Muscle of leg (tissue), 11 donors: Measurements from ENCODE around the gene ZNF182. TPM values are rescaled to one million over a fixed set of nuclear protein-coding genes. Genes with fewer than 3 reads are reported as not detected.
A peak's percentile ranks its signal among the peaks of the same experiment; 100 is the strongest.
"Not testable (repeated sequence)": the region's sequence is repeated elsewhere in the genome, so short reads cannot be mapped to it uniquely, and the experiment has no call there.

Experiments
- DNase-seq: peaks from one replicate; pipeline ENCODE4 v3.0.0; 2013
- H3K27ac ChIP-seq: one replicate; pipeline ENCODE4 v1.5.1; 2013; ENCODE audit warnings: mild to moderate bottlenecking, low read length, control low read depth
- H3K27me3 ChIP-seq: one replicate; pipeline ENCODE4 v1.6.1; 2013; ENCODE audit warnings: low read length; ENCODE audit not compliant: control insufficient read depth, insufficient read depth
- H3K36me3 ChIP-seq: one replicate; pipeline ENCODE4 v1.6.1; 2013; ENCODE audit warnings: low read length; ENCODE audit not compliant: control insufficient read depth, insufficient read depth
- H3K4me1 ChIP-seq: one replicate; pipeline ENCODE4 v1.6.1; 2013; ENCODE audit warnings: low read length; ENCODE audit not compliant: control insufficient read depth, insufficient read depth
- H3K4me3 ChIP-seq: one replicate; pipeline ENCODE4 v1.5.1; 2013; ENCODE audit warnings: low read length, control low read depth
- H3K9me3 ChIP-seq: replicated peaks from 2 replicates; pipeline ENCODE4 v1.6.1; 2013; ENCODE audit warnings: low read depth, low read length; ENCODE audit not compliant: control insufficient read depth
- WGBS: methylation state at CpG from one replicate; pipeline ENCODE4 v1.1.5; 2013; ENCODE audit warnings: missing lambda C conversion rate; ENCODE audit not compliant: insufficient coverage; 5-methylcytosine and 5-hydroxymethylcytosine counted together
- polyA plus RNA-seq, 8 donors: library from polyadenylated mRNA; unstranded; fragments of 120-200 nt; gene quantifications; one replicate each; pipeline versions ENCODE4 v1.2.1 to v1.2.3, GENCODE V29; 2013; ENCODE audit warnings: inconsistent platforms in 1 of 8, low replicate concordance in 1 of 8; ENCODE audit not compliant: insufficient read length in 8 of 8, insufficient read depth in 1 of 8
- total RNA-seq: library from RNA; stranded (reverse); fragments of 120-200 nt; gene quantifications from one replicate; pipeline ENCODE4 v1.2.4, GENCODE V29; 2013

The ZNF182 gene
- total and polyA plus RNA-seq, 9 donors = 4.1 to 6.8 (median 4.9) TPM

- Histone ChIP-seq H3K4me3 (peak overlapping the region; percentile 80), H3K27ac (no peak overlapping the region), H3K36me3 (no peaks in the 10 kb centered on the region), H3K4me1 (no peaks in the 10 kb centered on the region), H3K27me3 (no peaks in the 10 kb centered on the region), H3K9me3 (no peaks in the 10 kb centered on the region)
- DNase-seq = no peak
- WGBS = no CpG with 5 or more reads among the region's 7 CpGs
Measured at GRCh38 chrX:48002929-48003328, 860 bp downstream of the ZNF182 start.

- Histone ChIP-seq H3K27me3 (no peaks in the 10 kb centered on the region), H3K4me1 (no peaks in the 10 kb centered on the region), H3K27ac (no peak overlapping the region), H3K9me3 (no peaks in the 10 kb centered on the region), H3K4me3 (no peak overlapping the region), H3K36me3 (no peaks in the 10 kb centered on the region)
- WGBS = no CpG with 5 or more reads among the region's 3 CpGs
- DNase-seq = no peak
Measured at GRCh38 chrX:48002319-48002718, 1.5 kb downstream of the ZNF182 start.

GRCh38 chrX:48001260-48001659, 2.5 kb downstream of the ZNF182 start:
- Histone ChIP-seq H3K36me3 (peaks cover 4% of the 10 kb centered on the region), H3K27ac (no peak overlapping the region), H3K9me3 (no peaks in the 10 kb centered on the region), H3K4me3 (no peak overlapping the region), H3K27me3 (no peaks in the 10 kb centered on the region), H3K4me1 (no peaks in the 10 kb centered on the region)
- no peak for DNase-seq
- WGBS = 60% methylated on average over 1 of the region's 3 CpGs

- Histone ChIP-seq H3K4me1 (no peaks in the 10 kb centered on the region), H3K36me3 (peaks cover 8% of the 10 kb centered on the region), H3K27ac (no peak overlapping the region), H3K4me3 (no peak overlapping the region), H3K27me3 (no peaks in the 10 kb centered on the region), H3K9me3 (peaks cover 2% of the 10 kb centered on the region)
- no peak for DNase-seq
- 83% methylated on average over 2 of the region's 2 CpGs for WGBS
Measured at GRCh38 chrX:47992669-47993068, 11.1 kb downstream of the ZNF182 start.

GRCh38 chrX:47992095-47992380, 11.8 kb downstream of the ZNF182 start:
- no peak overlapping the region for H3K4me3 ChIP-seq
- DNase-seq = peak; percentile 16
- H3K4me1 ChIP-seq = no peaks in the 10 kb centered on the region
- WGBS = 67% methylated on average over 1 of the region's 1 CpG
- peaks cover 2% of the 10 kb centered on the region for H3K9me3 ChIP-seq
- H3K27ac ChIP-seq = no peak overlapping the region
- H3K36me3 ChIP-seq = peaks cover 11% of the 10 kb centered on the region
- H3K27me3 ChIP-seq = no peaks in the 10 kb centered on the region

GRCh38 chrX:47991263-47992094, 12.3 kb downstream of the ZNF182 start:
- no peak for DNase-seq
- no peaks in the 10 kb centered on the region for H3K27me3 ChIP-seq
- 50% methylated on average over 1 of the region's 5 CpGs for WGBS
- peaks cover 2% of the 10 kb centered on the region for H3K9me3 ChIP-seq
- H3K4me1 ChIP-seq = no peaks in the 10 kb centered on the region
- no peak overlapping the region for H3K27ac ChIP-seq
- H3K36me3 ChIP-seq = peaks cover 10% of the 10 kb centered on the region
- H3K4me3 ChIP-seq = no peak overlapping the region

GRCh38 chrX:47976254-47977151, 27.3 kb downstream of the ZNF182 start:
- Histone ChIP-seq H3K4me3 (no peak overlapping the region), H3K4me1 (no peaks in the 10 kb centered on the region), H3K36me3 (peaks cover 8% of the 10 kb centered on the region), H3K27me3 (no peaks in the 10 kb centered on the region), H3K27ac (no peak overlapping the region), H3K9me3 (peaks cover 53% of the 10 kb centered on the region)
- WGBS = no CpG with 5 or more reads among the region's 6 CpGs
- DNase-seq = no peak

- Histone ChIP-seq H3K9me3 (peaks cover 43% of the 10 kb centered on the region), H3K4me3 (no peak overlapping the region), H3K4me1 (no peaks in the 10 kb centered on the region), H3K27ac (no peak overlapping the region), H3K27me3 (no peaks in the 10 kb centered on the region), H3K36me3 (peaks cover 4% of the 10 kb centered on the region)
- no peak for DNase-seq
- 83% methylated on average over 3 of the region's 3 CpGs for WGBS
Measured at GRCh38 chrX:47973235-47973634, 30.6 kb downstream of the ZNF182 start.

- H3K9me3 ChIP-seq, H3K4me3 ChIP-seq, H3K36me3 ChIP-seq, DNase-seq, H3K27ac ChIP-seq, H3K4me1 ChIP-seq, H3K27me3 ChIP-seq: not testable (repeated sequence)
- WGBS = 81% methylated on average over 11 of the region's 14 CpGs
Measured at GRCh38 chrX:47965526-47965925, 38.3 kb downstream of the ZNF182 start.

GRCh38 chrX:47961830-47962229, 42.0 kb downstream of the ZNF182 start:
- DNase-seq, H3K4me3 ChIP-seq, H3K27ac ChIP-seq, H3K4me1 ChIP-seq, H3K36me3 ChIP-seq, H3K27me3 ChIP-seq, H3K9me3 ChIP-seq: not testable (repeated sequence)
- WGBS = 70% methylated on average over 3 of the region's 6 CpGs
